DOHH2 (cell line): ENCODE results near the gene SLC35G1.

Source experiments
- H3F3A ChIP-seq: fragments of 200-600 bp; sonication (generic), shearing (Covaris generic); 2 replicates; pipeline ENCODE4 v1.6.0; 2016; ENCODE audit warnings: antibody characterized with exemption, mild to moderate bottlenecking; ENCODE audit not compliant: control insufficient read depth, insufficient read depth
- H3K27ac ChIP-seq: fragments of 200-600 bp; sonication (generic); 2 replicates; pipeline ENCODE4 v1.5.1; 2014; ENCODE audit warnings: low read depth, mild to moderate bottlenecking, low read length, moderate library complexity
- H3K27me3 ChIP-seq: fragments of 200-600 bp; sonication (generic); 2 replicates; pipeline ENCODE4 v1.6.1; 2014; ENCODE audit warnings: mild to moderate bottlenecking, low read length, mixed read lengths; ENCODE audit not compliant: control insufficient read depth
- H3K36me3 ChIP-seq: fragments of 200-600 bp; sonication (generic); 2 replicates; pipeline ENCODE4 v1.6.1; 2014; ENCODE audit warnings: mild to moderate bottlenecking, low read length, moderate library complexity, mixed read lengths; ENCODE audit not compliant: control insufficient read depth
- H3K4me1 ChIP-seq: fragments of 200-600 bp; sonication (generic); 2 replicates; pipeline ENCODE4 v1.6.1; 2014; ENCODE audit warnings: mild to moderate bottlenecking, low read length, mixed read lengths; ENCODE audit not compliant: control insufficient read depth
- H3K4me2 ChIP-seq: fragments of 200-600 bp; sonication (generic); 2 replicates; pipeline ENCODE4 v1.6.0; 2014; ENCODE audit warnings: mild to moderate bottlenecking, low read length, moderate library complexity
- H3K4me3 ChIP-seq: fragments of 200-600 bp; sonication (generic); 2 replicates; pipeline ENCODE4 v1.5.1; 2014; ENCODE audit warnings: mild to moderate bottlenecking, low read length, mixed read lengths
- H3K79me2 ChIP-seq: fragments of 200-600 bp; sonication (generic); 2 replicates; pipeline ENCODE4 v1.6.1; 2014; ENCODE audit warnings: mild to moderate bottlenecking, low read length, mixed read lengths; ENCODE audit not compliant: control insufficient read depth
- H3K9me2 ChIP-seq: fragments of 200-600 bp; sonication (generic); replicated peaks from 2 replicates; pipeline ENCODE4 v1.6.1; 2014; ENCODE audit warnings: mild to moderate bottlenecking, low read length, mixed read lengths; ENCODE audit not compliant: control insufficient read depth
- H3K9me3 ChIP-seq: fragments of 200-600 bp; sonication (generic); 2 replicates; pipeline ENCODE4 v1.6.1; 2014; ENCODE audit warnings: antibody characterized with exemption, low read length, mixed read lengths; ENCODE audit not compliant: control insufficient read depth, insufficient read depth
- H4K20me1 ChIP-seq: fragments of 200-600 bp; sonication (generic); 2 replicates; pipeline ENCODE4 v1.6.0; 2014; ENCODE audit warnings: low read depth, mild to moderate bottlenecking, antibody characterized with exemption, low read length, moderate library complexity; ENCODE audit not compliant: control insufficient read depth, insufficient read depth
- EZH2phosphoT487 ChIP-seq: fragments of 200-600 bp; sonication (generic); IDR thresholded peaks from 2 replicates; pipeline ENCODE4 v1.6.1; 2017; ENCODE audit warnings: borderline replicate concordance, mild to moderate bottlenecking, antibody characterized with exemption, low read length, moderate library complexity, mixed read lengths
- TF ChIP-seq, protein P1 (sequence below): fragments of 200-600 bp; sonication (generic); IDR thresholded peaks from one replicate; pipeline ENCODE4 v1.5.1; 2014; ENCODE audit warnings: antibody characterized with exemption, mild to moderate bottlenecking, low read depth, low read length; ENCODE audit not compliant: poor library complexity, severe bottlenecking

The SLC35G1 gene

DNA sequence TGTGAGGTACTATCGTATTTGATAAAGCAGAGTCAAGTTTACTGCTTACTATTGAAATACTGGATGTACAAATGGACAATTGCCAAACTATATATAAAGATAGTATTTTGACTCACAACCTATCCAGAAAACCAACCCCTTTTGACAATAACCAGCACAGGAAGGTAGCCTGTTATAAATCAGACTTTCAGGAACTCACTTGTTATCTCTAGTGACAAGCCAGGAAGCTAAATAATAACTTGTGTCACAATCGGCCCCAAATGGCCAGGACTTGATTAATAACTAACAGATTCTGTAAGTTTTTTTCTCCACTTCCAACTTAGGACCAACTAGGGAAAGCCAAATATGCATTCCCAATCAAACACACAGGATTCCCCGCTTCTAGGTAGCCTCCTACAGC is 38.8 kb upstream of the SLC35G1 start:
- TF ChIP-seq EZH2phosphoT487: no peak
- TF ChIP-seq, protein P1, sequence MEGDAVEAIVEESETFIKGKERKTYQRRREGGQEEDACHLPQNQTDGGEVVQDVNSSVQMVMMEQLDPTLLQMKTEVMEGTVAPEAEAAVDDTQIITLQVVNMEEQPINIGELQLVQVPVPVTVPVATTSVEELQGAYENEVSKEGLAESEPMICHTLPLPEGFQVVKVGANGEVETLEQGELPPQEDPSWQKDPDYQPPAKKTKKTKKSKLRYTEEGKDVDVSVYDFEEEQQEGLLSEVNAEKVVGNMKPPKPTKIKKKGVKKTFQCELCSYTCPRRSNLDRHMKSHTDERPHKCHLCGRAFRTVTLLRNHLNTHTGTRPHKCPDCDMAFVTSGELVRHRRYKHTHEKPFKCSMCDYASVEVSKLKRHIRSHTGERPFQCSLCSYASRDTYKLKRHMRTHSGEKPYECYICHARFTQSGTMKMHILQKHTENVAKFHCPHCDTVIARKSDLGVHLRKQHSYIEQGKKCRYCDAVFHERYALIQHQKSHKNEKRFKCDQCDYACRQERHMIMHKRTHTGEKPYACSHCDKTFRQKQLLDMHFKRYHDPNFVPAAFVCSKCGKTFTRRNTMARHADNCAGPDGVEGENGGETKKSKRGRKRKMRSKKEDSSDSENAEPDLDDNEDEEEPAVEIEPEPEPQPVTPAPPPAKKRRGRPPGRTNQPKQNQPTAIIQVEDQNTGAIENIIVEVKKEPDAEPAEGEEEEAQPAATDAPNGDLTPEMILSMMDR: no peak
- H3K4me3 ChIP-seq: no peak overlapping the region
- H3K79me2 ChIP-seq: no peaks in the 10 kb centered on the region
- H3K9me3 ChIP-seq: no peaks in the 10 kb centered on the region
- no peak overlapping the region for H3K27ac ChIP-seq
- H3K27me3 ChIP-seq: peaks cover 4% of the 10 kb centered on the region; the same call in 1 of the 2 replicates
- no peaks in the 10 kb centered on the region for H3K4me1 ChIP-seq
- no peaks in the 10 kb centered on the region for H3K36me3 ChIP-seq
- no peaks in the 10 kb centered on the region for H4K20me1 ChIP-seq
- H3K9me2 ChIP-seq: no peaks in the 10 kb centered on the region
- no peaks in the 10 kb centered on the region for H3F3A ChIP-seq
- H3K4me2 ChIP-seq: no peak overlapping the region

DNA sequence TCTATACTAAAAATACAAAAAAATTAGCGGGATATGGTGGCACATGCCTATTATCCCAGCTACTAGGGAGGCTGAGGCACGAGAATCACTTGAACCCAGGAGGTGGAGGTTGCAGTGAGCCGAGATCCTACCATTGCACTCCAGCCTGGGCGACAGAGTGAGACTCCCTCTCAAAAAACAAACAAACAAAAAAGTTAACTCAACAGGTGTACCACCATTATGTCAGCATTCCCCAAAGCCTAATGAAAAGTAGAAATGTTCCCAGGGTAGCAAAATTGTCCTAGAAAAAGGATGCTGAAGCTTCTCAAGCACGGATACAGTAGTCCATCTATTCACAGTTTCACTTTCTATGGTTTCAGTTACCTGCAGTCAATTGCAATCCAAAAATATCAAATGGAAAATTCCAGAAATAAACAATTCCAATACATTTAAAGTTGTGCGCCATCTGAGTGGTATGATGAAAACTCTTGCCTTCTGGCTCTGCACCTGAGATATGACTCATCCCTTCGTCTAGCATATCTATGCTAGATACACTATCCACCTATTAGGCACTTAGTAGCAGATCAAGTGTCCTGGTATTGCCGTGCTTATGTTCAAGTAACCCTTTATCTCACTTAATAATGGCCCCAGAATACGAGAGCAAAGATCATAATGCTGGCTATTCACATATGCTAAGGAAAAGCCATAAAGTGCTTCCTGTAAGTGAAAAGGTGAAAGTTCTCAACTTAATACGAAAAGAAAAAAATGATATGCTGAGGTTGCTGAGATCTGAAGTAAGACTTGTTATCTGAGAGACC is 37.2 kb upstream of the SLC35G1 start:
- Histone ChIP-seq H3K4me3 (no peak overlapping the region), H3K79me2 (no peaks in the 10 kb centered on the region), H4K20me1 (no peaks in the 10 kb centered on the region), H3K36me3 (no peaks in the 10 kb centered on the region), H3K9me2 (no peaks in the 10 kb centered on the region), H3F3A (no peaks in the 10 kb centered on the region), H3K9me3 (no peaks in the 10 kb centered on the region), H3K4me1 (no peaks in the 10 kb centered on the region), H3K4me2 (no peak overlapping the region), H3K27me3 (no peaks in the 10 kb centered on the region), H3K27ac (no peak overlapping the region)
- TF ChIP-seq, protein P1: no peak
- no peak for TF ChIP-seq EZH2phosphoT487

DNA sequence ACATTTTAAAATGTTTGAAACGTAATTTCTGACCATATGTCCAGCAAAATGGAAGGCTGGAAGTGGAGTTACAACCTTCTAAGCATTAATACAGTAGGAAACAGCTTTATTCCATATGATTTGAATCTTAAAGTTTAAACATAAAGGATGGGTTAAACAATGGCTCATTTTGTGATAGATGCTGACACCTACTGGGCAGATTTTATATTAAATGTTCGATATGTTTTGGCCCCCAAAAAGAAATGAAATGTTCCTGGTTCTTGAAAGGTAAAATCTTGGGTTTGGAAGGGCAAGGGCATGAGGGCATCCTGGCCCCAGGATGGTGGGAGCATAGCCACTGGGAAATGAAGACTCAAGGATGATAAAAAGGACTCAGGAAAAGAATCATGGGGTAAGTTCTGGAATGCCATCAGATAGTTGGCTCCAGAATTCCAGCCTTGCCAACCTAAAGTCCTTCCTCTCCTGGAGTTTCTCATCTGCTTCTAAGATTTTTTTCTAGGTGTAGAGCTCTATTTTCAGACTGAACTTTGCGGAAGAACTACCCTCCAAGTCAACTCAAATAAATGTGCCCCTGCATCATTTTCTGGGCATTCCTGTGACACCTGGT is 34.6 kb upstream of the SLC35G1 start:
- Histone ChIP-seq H3K4me1 (no peaks in the 10 kb centered on the region), H3K9me3 (no peaks in the 10 kb centered on the region), H3K27ac (no peak overlapping the region), H3F3A (no peaks in the 10 kb centered on the region), H4K20me1 (no peaks in the 10 kb centered on the region), H3K4me2 (no peak overlapping the region), H3K27me3 (0 out of 2 replicates have a peak, but pooled peaks cover 2% of the 10 kb centered on the region), H3K4me3 (no peak overlapping the region), H3K36me3 (no peaks in the 10 kb centered on the region), H3K79me2 (no peaks in the 10 kb centered on the region), H3K9me2 (no peaks in the 10 kb centered on the region)
- TF ChIP-seq, protein P1: peak; percentile 59
- no peak for TF ChIP-seq EZH2phosphoT487
